Smooth muscle cell (in vitro differentiated cells): ENCODE measurements around the gene MC4R. TPM values are rescaled to one million over a fixed set of nuclear protein-coding genes. Genes with fewer than 3 reads are reported as not detected.

Experiments
- DNase-seq: peaks from one replicate; lab custom pipeline; 2025; ENCODE audit not compliant: unreplicated experiment; lab: John Stamatoyannopoulos, UW
- H2AFZ ChIP-seq: fragments of 200-600 bp; sonication (generic); 2 replicates; pipeline ENCODE4 v1.6.0; 2016; ENCODE audit warnings: antibody characterized with exemption, low read depth, mild to moderate bottlenecking
- H3F3A ChIP-seq: fragments of 200-600 bp; sonication (generic); 2 replicates; pipeline ENCODE4 v1.6.0; 2017; ENCODE audit warnings: antibody characterized with exemption, low read depth
- H3K27ac ChIP-seq: fragments of 200-600 bp; sonication (generic); 2 replicates; pipeline ENCODE4 v1.5.1; 2016; ENCODE audit warnings: low read depth, mild to moderate bottlenecking
- H3K27me3 ChIP-seq: fragments of 200-600 bp; sonication (generic); 2 replicates; pipeline ENCODE4 v1.6.1; 2016; ENCODE audit warnings: low read depth, mild to moderate bottlenecking
- H3K36me3 ChIP-seq: fragments of 200-600 bp; sonication (generic); 2 replicates; pipeline ENCODE4 v1.5.1; 2016; ENCODE audit warnings: low read depth
- H3K4me1 ChIP-seq: fragments of 200-600 bp; sonication (generic); 2 replicates; pipeline ENCODE4 v1.5.1; 2016; ENCODE audit warnings: low read depth
- H3K4me2 ChIP-seq: fragments of 200-600 bp; sonication (generic); 2 replicates; pipeline ENCODE4 v1.6.0; 2016; ENCODE audit warnings: mild to moderate bottlenecking
- H3K4me3 ChIP-seq: fragments of 200-600 bp; sonication (generic); 2 replicates; pipeline ENCODE4 v1.5.1; 2016; ENCODE audit warnings: mild to moderate bottlenecking
- H3K79me2 ChIP-seq: fragments of 200-600 bp; sonication (generic); 2 replicates; pipeline ENCODE4 v1.6.0; 2016; ENCODE audit warnings: low read depth, mild to moderate bottlenecking
- H3K9ac ChIP-seq: fragments of 200-600 bp; sonication (generic); 2 replicates; pipeline ENCODE4 v1.6.0; 2016; ENCODE audit warnings: low read depth
- H3K9me3 ChIP-seq: fragments of 200-600 bp; sonication (generic); replicated peaks from 2 replicates; pipeline ENCODE4 v1.5.1; 2016; ENCODE audit warnings: low read depth
- H4K20me1 ChIP-seq: fragments of 200-600 bp; sonication (generic); 2 replicates; pipeline ENCODE4 v1.6.0; 2016; ENCODE audit warnings: low read depth
- CTCF ChIP-seq: fragments of 200-600 bp; sonication (generic); IDR thresholded peaks from 2 replicates; pipeline ENCODE4 v1.5.1; 2017; ENCODE audit warnings: borderline replicate concordance, mild to moderate bottlenecking, antibody characterized with exemption; ENCODE audit not compliant: insufficient read depth, poor library complexity, severe bottlenecking
- WGBS: methylation state at CpG from one replicate; pipeline ENCODE4 v1.1.7; 2016; ENCODE audit warnings: low lambda C conversion rate; 5-methylcytosine and 5-hydroxymethylcytosine counted together
- polyA plus RNA-seq: library from polyadenylated mRNA; unstranded; fragments of >200 nt; fragmentation: Nextera tagmentation; extraction: Ambion mirVana; gene quantifications from 2 replicates; pipeline ENCODE4 v1.2.1, GENCODE V29; 2016
- total RNA-seq: library from RNA; depleted of rRNA; stranded (reverse); fragments of >200 nt; gene quantifications from 2 replicates; pipeline ENCODE4 v1.2.3, GENCODE V29; 2014

The MC4R gene
- total and polyA plus RNA-seq, 2 experiments from 2014 or later, result 0.24 to 0.31 TPM

- no peak overlapping the region for H3K4me2 ChIP-seq
- no peaks in the 10 kb centered on the region for H3K4me1 ChIP-seq
- H3K36me3 ChIP-seq, result no peaks in the 10 kb centered on the region
- H4K20me1 ChIP-seq, result no peaks in the 10 kb centered on the region
- WGBS, result 72% methylated on average over 1 of the region's 1 CpG
- no peaks in the 10 kb centered on the region for H3F3A ChIP-seq
- TF ChIP-seq CTCF, result no peak
- H3K9me3 ChIP-seq, result no peaks in the 10 kb centered on the region
- no peaks in the 10 kb centered on the region for H3K27me3 ChIP-seq
- H3K27ac ChIP-seq, result no peak overlapping the region
- no peaks in the 10 kb centered on the region for H3K79me2 ChIP-seq
- no peak overlapping the region for H2AFZ ChIP-seq
- no peak for DNase-seq
- no peak overlapping the region for H3K4me3 ChIP-seq
- H3K9ac ChIP-seq, result no peak overlapping the region
These were observed 33.6 kb downstream of the MC4R start for GRCh38 chr18:60339018-60339417.

- no peak overlapping the region for H3K9ac ChIP-seq
- no peaks in the 10 kb centered on the region for H3K36me3 ChIP-seq
- TF ChIP-seq CTCF, result no peak
- no peak overlapping the region for H2AFZ ChIP-seq
- H3F3A ChIP-seq, result no peaks in the 10 kb centered on the region
- H4K20me1 ChIP-seq, result no peaks in the 10 kb centered on the region
- H3K9me3 ChIP-seq, result no peaks in the 10 kb centered on the region
- no peak overlapping the region for H3K4me3 ChIP-seq
- no peak for DNase-seq
- no peak overlapping the region for H3K27ac ChIP-seq
- no peaks in the 10 kb centered on the region for H3K79me2 ChIP-seq
- no peaks in the 10 kb centered on the region for H3K27me3 ChIP-seq
- no peaks in the 10 kb centered on the region for H3K4me1 ChIP-seq
- 86% methylated on average over 6 of the region's 6 CpGs for WGBS
- H3K4me2 ChIP-seq, result no peak overlapping the region
These were observed 40.7 kb downstream of the MC4R start for GRCh38 chr18:60331890-60332289.

GRCh38 chr18:60329131-60329530 is 43.4 kb downstream of the MC4R start:
- Histone ChIP-seq H3K27ac (no peak overlapping the region), H3K36me3 (no peaks in the 10 kb centered on the region), H3K4me1 (no peaks in the 10 kb centered on the region), H3K9ac (no peak overlapping the region), H2AFZ (no peak overlapping the region), H3K4me3 (no peak overlapping the region), H3K79me2 (no peaks in the 10 kb centered on the region), H3F3A (no peaks in the 10 kb centered on the region), H3K27me3 (no peaks in the 10 kb centered on the region), H3K9me3 (no peaks in the 10 kb centered on the region), H3K4me2 (no peak overlapping the region), H4K20me1 (no peaks in the 10 kb centered on the region)
- DNase-seq, result no peak
- no peak for TF ChIP-seq CTCF

- H2AFZ ChIP-seq, result no peak overlapping the region
- no peak overlapping the region for H3K4me2 ChIP-seq
- H3F3A ChIP-seq, result no peaks in the 10 kb centered on the region
- no peak overlapping the region for H3K9ac ChIP-seq
- TF ChIP-seq CTCF, result no peak
- H3K27ac ChIP-seq, result no peak overlapping the region
- H4K20me1 ChIP-seq, result no peaks in the 10 kb centered on the region
- no peaks in the 10 kb centered on the region for H3K4me1 ChIP-seq
- no peaks in the 10 kb centered on the region for H3K79me2 ChIP-seq
- H3K4me3 ChIP-seq, result no peak overlapping the region
- no peaks in the 10 kb centered on the region for H3K9me3 ChIP-seq
- no peaks in the 10 kb centered on the region for H3K27me3 ChIP-seq
- 93% methylated on average over 2 of the region's 2 CpGs for WGBS
- H3K36me3 ChIP-seq, result no peaks in the 10 kb centered on the region
- DNase-seq, result no peak
These were observed 44.7 kb downstream of the MC4R start for GRCh38 chr18:60327880-60328279.
